Esophagus squamous epithelium (tissue), 5 donors: ENCODE data around the gene DIS3L2. TPM values are rescaled to one million over a fixed set of nuclear protein-coding genes. Genes with fewer than 3 reads are reported as not detected.
A peak's percentile ranks its signal among the peaks of the same experiment; 100 is the strongest.

ENCODE experiments used
- DNase-seq: peaks from one replicate; lab custom pipeline; 2025; lab: John Stamatoyannopoulos, UW
- H3K27ac ChIP-seq, 4 donors: fragments of 200-600 bp; sonication (generic); one replicate each; pipeline ENCODE4 v1.5.1; 2016 to 2019; ENCODE audit warnings: mild to moderate bottlenecking in 1 of 4
- H3K27me3 ChIP-seq, 4 donors: fragments of 200-600 bp; sonication (generic); 1 replicate in 3 of 4; 2 replicates in 1 of 4; pipeline versions ENCODE4 v1.5.1 to v1.6.0; 2017 to 2021; ENCODE audit warnings: antibody characterized with exemption in 1 of 4
- H3K36me3 ChIP-seq, 3 donors: fragments of 200-600 bp; sonication (generic); one replicate each; pipeline ENCODE4 v1.5.1; 2016 to 2019
- H3K4me1 ChIP-seq, 3 donors: fragments of 200-600 bp; sonication (generic); one replicate each; pipeline ENCODE4 v1.5.1; 2017 to 2019
- H3K4me3 ChIP-seq, 4 donors: fragments of 200-600 bp; sonication (generic); 1 replicate in 3 of 4; 2 replicates in 1 of 4; pipeline ENCODE4 v1.5.1; 2016 to 2019; ENCODE audit warnings: mild to moderate bottlenecking in 2 of 4, moderate library complexity in 1 of 4
- H3K9me3 ChIP-seq, 3 donors: fragments of 200-600 bp; sonication (generic); one replicate each; pipeline ENCODE4 v1.5.1; 2016 to 2019
- POLR2A ChIP-seq, 4 donors: fragments of 450-650 bp; IDR thresholded peaks; one replicate each; pipeline ENCODE4 v1.6.1; 2017; ENCODE audit warnings: antibody characterized with exemption in 4 of 4, mild to moderate bottlenecking in 4 of 4, moderate library complexity in 3 of 4
- WGBS, 2 donors: methylation state at CpG; one replicate each; pipeline ENCODE4 v1.1.5; 2018; 5-methylcytosine and 5-hydroxymethylcytosine counted together
- intact Hi-C: fragments of 100-400 bp; cut with DNase I; formaldehyde crosslinking; loops from one replicate; pipeline ENCODE4 v1.15.0; 2022
- total RNA-seq, 4 donors: library from RNA; depleted of rRNA; stranded (reverse); fragments of >200 nt; gene quantifications; one replicate each; pipeline ENCODE4 v1.1.0, GENCODE V29; 2016
- TF ChIP-seq, protein P1 (sequence below), 6 experiments: fragments of 450-650 bp in 4 of 6; fragments of 200-600 bp in 2 of 6; sonication (generic) in 2 of 6; IDR thresholded peaks; one replicate each; pipeline ENCODE4 v1.5.1; 2016 to 2019; ENCODE audit warnings: antibody characterized with exemption in 6 of 6, mild to moderate bottlenecking in 4 of 6, moderate library complexity in 4 of 6
- donor health status: DM: yes; HTN: yes; CAD: no.

DIS3L2 gene
- total RNA-seq, 4 donors from 2014 or later, result 14.5 to 42.8 (median 32.4) TPM

DNA sequence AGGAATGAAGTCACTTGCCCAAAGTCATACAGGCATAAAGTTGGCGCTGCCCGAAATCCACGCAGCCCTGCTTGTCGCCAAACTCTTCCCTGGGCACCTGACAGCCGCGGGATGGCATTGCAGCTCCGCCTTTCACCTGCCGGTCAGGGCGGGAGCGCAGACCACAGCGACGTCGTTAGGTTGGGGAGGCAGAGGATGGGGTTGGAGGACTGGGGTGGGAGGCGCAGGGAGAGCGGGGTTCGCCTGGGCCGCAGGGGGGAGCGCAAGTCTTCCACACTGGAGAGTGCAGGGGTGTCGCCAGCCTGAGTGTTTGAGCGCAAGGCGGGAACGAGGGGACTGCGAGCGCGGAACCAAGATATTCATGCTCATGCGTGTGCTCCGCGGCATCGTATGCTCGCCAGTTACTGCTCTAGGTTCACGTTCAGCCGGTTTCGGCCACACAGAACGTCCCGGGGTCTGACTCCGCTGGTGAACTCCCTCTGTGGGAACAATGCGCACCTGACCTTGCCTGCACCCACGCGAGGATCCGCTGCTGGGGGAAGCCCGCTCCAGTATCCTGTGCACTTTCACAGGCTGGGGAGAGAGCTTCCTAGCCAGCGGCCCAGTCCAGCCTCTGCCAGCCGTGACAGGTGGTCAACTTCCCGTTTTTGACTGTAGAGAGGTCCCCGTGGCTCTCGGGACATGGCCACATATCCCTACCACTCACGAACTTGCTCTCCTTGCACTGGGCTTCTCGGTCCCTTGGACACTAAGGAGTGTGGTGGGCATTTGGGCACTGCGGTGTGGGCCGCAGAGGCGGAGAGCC, 34.5 kb upstream of the DIS3L2 start:
- no peaks in the 10 kb centered on the region for H3K9me3 ChIP-seq
- no peak for DNase-seq
- peaks cover 0 to 97% (median 9%) of the 10 kb centered on the region in 4 donors for H3K27me3 ChIP-seq
- peaks cover 19 to 43% (median 19%) of the 10 kb centered on the region in 3 donors for H3K4me1 ChIP-seq
- TF ChIP-seq, protein P1, sequence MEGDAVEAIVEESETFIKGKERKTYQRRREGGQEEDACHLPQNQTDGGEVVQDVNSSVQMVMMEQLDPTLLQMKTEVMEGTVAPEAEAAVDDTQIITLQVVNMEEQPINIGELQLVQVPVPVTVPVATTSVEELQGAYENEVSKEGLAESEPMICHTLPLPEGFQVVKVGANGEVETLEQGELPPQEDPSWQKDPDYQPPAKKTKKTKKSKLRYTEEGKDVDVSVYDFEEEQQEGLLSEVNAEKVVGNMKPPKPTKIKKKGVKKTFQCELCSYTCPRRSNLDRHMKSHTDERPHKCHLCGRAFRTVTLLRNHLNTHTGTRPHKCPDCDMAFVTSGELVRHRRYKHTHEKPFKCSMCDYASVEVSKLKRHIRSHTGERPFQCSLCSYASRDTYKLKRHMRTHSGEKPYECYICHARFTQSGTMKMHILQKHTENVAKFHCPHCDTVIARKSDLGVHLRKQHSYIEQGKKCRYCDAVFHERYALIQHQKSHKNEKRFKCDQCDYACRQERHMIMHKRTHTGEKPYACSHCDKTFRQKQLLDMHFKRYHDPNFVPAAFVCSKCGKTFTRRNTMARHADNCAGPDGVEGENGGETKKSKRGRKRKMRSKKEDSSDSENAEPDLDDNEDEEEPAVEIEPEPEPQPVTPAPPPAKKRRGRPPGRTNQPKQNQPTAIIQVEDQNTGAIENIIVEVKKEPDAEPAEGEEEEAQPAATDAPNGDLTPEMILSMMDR (IDR thresholded peaks at IDR 0.05), result peak in 2 of 6 experiments; percentile 2 to 18
- TF ChIP-seq POLR2A (IDR thresholded peaks at IDR 0.05), result no peak
- H3K27ac ChIP-seq, result no peak overlapping the region
- 8 to 35% methylated on average over 18 to 20 of the region's 51 CpGs for WGBS, 2 donors
- intact Hi-C loops, result loop anchor here (5.0 kb wide), 2 partner anchors 215 to 395 kb away; no protein-coding TSS in a partner anchor
- peak overlapping the region; percentile 40 to 64 (median 52) for H3K4me3 ChIP-seq
- H3K36me3 ChIP-seq, result no peaks in the 10 kb centered on the region

DNA sequence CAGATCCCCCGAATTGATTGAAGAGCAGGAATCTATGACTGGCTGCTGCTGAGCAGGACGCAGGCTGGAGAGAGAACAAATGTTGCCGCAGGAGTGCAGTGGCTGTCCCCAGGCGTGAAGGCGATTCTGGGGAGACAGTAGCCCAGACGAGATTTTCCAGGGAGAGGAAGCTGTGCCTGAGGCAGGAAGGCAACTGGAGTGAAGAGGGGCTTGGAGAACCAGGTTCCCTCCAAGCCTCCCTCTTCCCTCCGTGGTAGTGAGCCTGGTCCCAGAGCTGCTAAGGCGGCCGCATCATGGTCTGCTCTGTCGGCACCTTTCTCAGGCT, 34.0 kb upstream of the DIS3L2 start:
- TF ChIP-seq POLR2A (IDR thresholded peaks at IDR 0.05), result no peak
- TF ChIP-seq, protein P1 (IDR thresholded peaks at IDR 0.05), result no peak
- DNase-seq, result no peak
- Histone ChIP-seq H3K9me3 (no peaks in the 10 kb centered on the region), H3K27me3 (peaks cover 0 to 92% (median 9%) of the 10 kb centered on the region in 4 donors), H3K4me3 (no peak overlapping the region), H3K27ac (no peak overlapping the region), H3K36me3 (no peaks in the 10 kb centered on the region), H3K4me1 (peaks cover 19 to 43% (median 19%) of the 10 kb centered on the region in 3 donors)
- 74 to 76% methylated on average over 10 of the region's 10 CpGs for WGBS, 2 donors
- intact Hi-C loops, result loop anchor here (5.0 kb wide), 2 partner anchors 215 to 395 kb away; no protein-coding TSS in a partner anchor

DNA sequence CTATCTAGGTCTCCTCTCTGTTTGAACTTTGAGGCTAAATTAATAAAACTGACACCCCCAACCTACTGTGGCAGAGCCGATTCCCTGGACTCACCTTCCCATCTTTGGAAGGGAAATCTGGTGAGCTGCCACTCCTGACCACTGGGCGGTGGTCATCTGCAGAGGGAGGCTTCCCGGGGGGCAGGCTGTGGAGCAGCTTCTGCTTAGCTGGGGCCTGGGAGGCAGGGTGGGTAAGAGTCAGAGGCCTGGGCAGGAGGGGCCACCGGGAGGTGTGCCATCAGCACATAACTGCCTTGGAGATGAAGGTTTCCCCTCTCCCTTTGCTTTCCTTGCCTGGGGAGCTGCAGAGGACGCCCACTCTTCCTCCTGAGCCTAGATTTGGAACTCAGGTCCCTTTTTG, 33.0 kb upstream of the DIS3L2 start:
- peaks cover 0 to 82% (median 9%) of the 10 kb centered on the region in 4 donors for H3K27me3 ChIP-seq
- no peak for TF ChIP-seq POLR2A (IDR thresholded peaks at IDR 0.05)
- TF ChIP-seq, protein P1 (IDR thresholded peaks at IDR 0.05), result no peak
- intact Hi-C loops, result loop anchor here (5.0 kb wide), 2 partner anchors 214 to 394 kb away; no protein-coding TSS in a partner anchor
- H3K9me3 ChIP-seq, result no peaks in the 10 kb centered on the region
- H3K4me3 ChIP-seq, result no peak overlapping the region
- peaks cover 19 to 43% (median 19%) of the 10 kb centered on the region in 3 donors for H3K4me1 ChIP-seq
- no peak for DNase-seq
- 71 to 78% methylated on average over 1 of the region's 5 CpGs for WGBS, 2 donors
- no peaks in the 10 kb centered on the region for H3K36me3 ChIP-seq
- H3K27ac ChIP-seq, result no peak overlapping the region

DNA sequence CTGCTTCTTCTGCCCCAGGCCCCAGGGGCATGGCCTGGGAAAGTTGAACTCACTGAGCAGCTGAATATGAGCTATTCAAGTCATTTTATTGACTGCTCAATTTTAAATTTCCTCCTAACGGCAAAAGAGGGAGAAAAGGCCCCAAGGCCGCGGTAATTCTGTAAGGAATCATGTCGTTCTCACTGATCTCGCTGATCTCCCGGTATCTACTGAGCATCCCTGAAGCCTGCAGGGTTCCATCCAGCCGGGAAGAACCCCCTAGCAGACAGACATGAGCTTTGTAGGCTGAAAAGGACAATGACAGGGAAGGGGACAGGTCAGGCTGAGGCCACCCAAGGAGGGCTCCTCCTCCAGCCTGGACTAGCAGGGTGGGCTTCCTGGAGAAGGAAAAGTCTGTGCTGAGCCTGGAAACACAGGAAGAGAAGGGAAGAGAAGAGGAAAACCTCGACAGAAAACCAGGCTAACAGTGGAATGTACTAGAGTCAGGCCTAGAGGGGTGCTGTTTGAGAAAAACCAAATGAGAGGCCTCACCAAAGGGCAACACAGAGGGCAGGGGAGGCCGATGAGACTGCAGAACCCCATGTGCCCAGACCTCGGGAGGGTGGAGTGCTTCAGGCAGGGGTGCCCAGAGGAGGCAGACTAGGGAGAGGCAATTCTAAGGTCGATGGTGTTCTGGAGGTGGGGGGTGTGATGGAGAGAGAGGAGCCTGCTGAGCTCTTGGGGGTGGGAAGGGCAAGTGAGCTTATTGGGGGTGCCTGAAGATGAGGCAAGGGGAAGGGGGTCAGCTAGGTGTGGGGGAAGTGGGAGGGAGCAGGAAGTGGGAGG, 32.4 kb upstream of the DIS3L2 start:
- TF ChIP-seq, protein P1 (IDR thresholded peaks at IDR 0.05), result no peak
- no peak for TF ChIP-seq POLR2A (IDR thresholded peaks at IDR 0.05)
- Histone ChIP-seq H3K9me3 (no peaks in the 10 kb centered on the region), H3K4me3 (no peak overlapping the region), H3K36me3 (no peaks in the 10 kb centered on the region), H3K4me1 (peaks cover 19 to 43% (median 19%) of the 10 kb centered on the region in 3 donors), H3K27me3 (peaks cover 0 to 76% (median 9%) of the 10 kb centered on the region in 4 donors), H3K27ac (no peak overlapping the region)
- intact Hi-C loops, result loop anchor here (5.0 kb wide), 2 partner anchors 213 to 393 kb away; no protein-coding TSS in a partner anchor
- DNase-seq, result no peak
- WGBS, 2 donors, result 76 to 92% methylated on average over 7 to 11 of the region's 11 CpGs
